IMR-90 (cell line): Measurements from ENCODE around the gene GGT5.
"Not testable (repeated sequence)": the region's sequence is repeated elsewhere in the genome, so short reads cannot be mapped to it uniquely, and the experiment has no call there.

Experiments used
- BHLHE40 ChIP-seq: fragments of 150-350 bp; IDR thresholded peaks from 2 replicates; pipeline ENCODE4 v1.6.1; 2016; ENCODE audit warnings: mild to moderate bottlenecking, low read depth, low read length
- CEBPB ChIP-seq: IDR thresholded peaks from 2 replicates; pipeline ENCODE4 v1.6.1; 2012; ENCODE audit warnings: low read depth, low read length, improper control_type of control experiment
- FOS ChIP-seq: fragments of 150-350 bp; IDR thresholded peaks from 2 replicates; pipeline ENCODE4 v1.6.1; 2016; ENCODE audit warnings: low read depth, low read length
- POLR2A ChIP-seq: IDR thresholded peaks from 2 replicates; pipeline ENCODE4 v1.6.1; 2012; ENCODE audit warnings: mild to moderate bottlenecking, low read depth, low read length
- RAD21 ChIP-seq: IDR thresholded peaks from 2 replicates; pipeline ENCODE4 v1.6.1; 2012; ENCODE audit warnings: low read length, improper control_type of control experiment
- RCOR1 ChIP-seq: IDR thresholded peaks from 2 replicates; pipeline ENCODE4 v1.6.1; 2012; ENCODE audit warnings: mild to moderate bottlenecking, low read length, improper control_type of control experiment; ENCODE audit not compliant: insufficient replicate concordance
- RFX5 ChIP-seq: IDR thresholded peaks from 2 replicates; pipeline ENCODE4 v1.8.0; 2012; ENCODE audit warnings: low read depth, mild to moderate bottlenecking, low read length, moderate library complexity
- TF ChIP-seq, protein P1 (sequence below): conservative IDR thresholded peaks from 2 replicates; pipeline ENCODE4 v1.5.1; 2012; ENCODE audit warnings: mild to moderate bottlenecking, low read depth, low read length, improper control_type of control experiment
- TF ChIP-seq, protein P2 (sequence below): fragments of 150-350 bp; IDR thresholded peaks from 2 replicates; pipeline ENCODE4 v1.6.1; 2016; ENCODE audit warnings: low read depth, mild to moderate bottlenecking, low read length, moderate library complexity, borderline replicate concordance

GRCh38 chr22:24274696-24275405 lies 30.0 kb upstream of the GGT5 start:
- TF ChIP-seq, protein P1, sequence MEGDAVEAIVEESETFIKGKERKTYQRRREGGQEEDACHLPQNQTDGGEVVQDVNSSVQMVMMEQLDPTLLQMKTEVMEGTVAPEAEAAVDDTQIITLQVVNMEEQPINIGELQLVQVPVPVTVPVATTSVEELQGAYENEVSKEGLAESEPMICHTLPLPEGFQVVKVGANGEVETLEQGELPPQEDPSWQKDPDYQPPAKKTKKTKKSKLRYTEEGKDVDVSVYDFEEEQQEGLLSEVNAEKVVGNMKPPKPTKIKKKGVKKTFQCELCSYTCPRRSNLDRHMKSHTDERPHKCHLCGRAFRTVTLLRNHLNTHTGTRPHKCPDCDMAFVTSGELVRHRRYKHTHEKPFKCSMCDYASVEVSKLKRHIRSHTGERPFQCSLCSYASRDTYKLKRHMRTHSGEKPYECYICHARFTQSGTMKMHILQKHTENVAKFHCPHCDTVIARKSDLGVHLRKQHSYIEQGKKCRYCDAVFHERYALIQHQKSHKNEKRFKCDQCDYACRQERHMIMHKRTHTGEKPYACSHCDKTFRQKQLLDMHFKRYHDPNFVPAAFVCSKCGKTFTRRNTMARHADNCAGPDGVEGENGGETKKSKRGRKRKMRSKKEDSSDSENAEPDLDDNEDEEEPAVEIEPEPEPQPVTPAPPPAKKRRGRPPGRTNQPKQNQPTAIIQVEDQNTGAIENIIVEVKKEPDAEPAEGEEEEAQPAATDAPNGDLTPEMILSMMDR: not testable (repeated sequence)
- TF ChIP-seq RFX5, POLR2A, BHLHE40, RCOR1, RAD21, FOS, CEBPB: not testable (repeated sequence)
- TF ChIP-seq, protein P2, sequence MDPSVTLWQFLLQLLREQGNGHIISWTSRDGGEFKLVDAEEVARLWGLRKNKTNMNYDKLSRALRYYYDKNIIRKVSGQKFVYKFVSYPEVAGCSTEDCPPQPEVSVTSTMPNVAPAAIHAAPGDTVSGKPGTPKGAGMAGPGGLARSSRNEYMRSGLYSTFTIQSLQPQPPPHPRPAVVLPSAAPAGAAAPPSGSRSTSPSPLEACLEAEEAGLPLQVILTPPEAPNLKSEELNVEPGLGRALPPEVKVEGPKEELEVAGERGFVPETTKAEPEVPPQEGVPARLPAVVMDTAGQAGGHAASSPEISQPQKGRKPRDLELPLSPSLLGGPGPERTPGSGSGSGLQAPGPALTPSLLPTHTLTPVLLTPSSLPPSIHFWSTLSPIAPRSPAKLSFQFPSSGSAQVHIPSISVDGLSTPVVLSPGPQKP: not testable (repeated sequence)
